ENCODE data around the gene ERI3.

The ERI3 gene

GRCh38 chr1:44227211-44227610 lies 127.8 kb downstream of the ERI3 start:
- H3K27ac ChIP-seq (ENCODE audit: low read depth, low read length): no peak overlapping the region
- H3K9me3 ChIP-seq (ENCODE audit: insufficient read depth, low read length): no peaks in the 10 kb centered on the region
- H4K20me1 ChIP-seq (ENCODE audit: low read depth, low read length): no peaks in the 10 kb centered on the region
- H3K9me2 ChIP-seq (replicated peaks; ENCODE audit: insufficient read depth, low read length): no peaks in the 10 kb centered on the region
- no peaks in the 10 kb centered on the region for H3K27me3 ChIP-seq (ENCODE audit: low read length)
- H3K4me3 ChIP-seq (ENCODE audit: insufficient read depth, low read length, poor library complexity, severe bottlenecking): no peak overlapping the region
- H3F3A ChIP-seq (ENCODE audit: insufficient read depth): no peaks in the 10 kb centered on the region
- no peaks in the 10 kb centered on the region for H3K36me3 ChIP-seq (ENCODE audit: low read length)
- H2AFZ ChIP-seq (ENCODE audit: low read depth, low read length, severe bottlenecking): no peak overlapping the region
- no peak for TF ChIP-seq CTCF (IDR thresholded peaks at IDR 0.05; ENCODE audit: insufficient read depth, low read length, poor library complexity, severe bottlenecking)
- TF ChIP-seq EZH2phosphoT487 (conservative IDR thresholded peaks at IDR 0.05; ENCODE audit: low read length): no peak
- no peaks in the 10 kb centered on the region for H3K79me2 ChIP-seq (ENCODE audit: insufficient read depth, low read length)
- no peak overlapping the region for H3K9ac ChIP-seq (ENCODE audit: low read length)
- no peak overlapping the region for H3K4me2 ChIP-seq (ENCODE audit: low read depth, low read length, poor library complexity, severe bottlenecking)

GRCh38 chr1:44225761-44226160 lies 129.3 kb downstream of the ERI3 start:
- Histone ChIP-seq H4K20me1 (ENCODE audit: low read depth, low read length) (no peaks in the 10 kb centered on the region), H3K4me2 (ENCODE audit: low read depth, low read length, poor library complexity, severe bottlenecking) (no peak overlapping the region), H3K27ac (ENCODE audit: low read depth, low read length) (no peak overlapping the region), H3K36me3 (ENCODE audit: low read length) (no peaks in the 10 kb centered on the region), H3K4me3 (ENCODE audit: insufficient read depth, low read length, poor library complexity, severe bottlenecking) (no peak overlapping the region), H3K9ac (ENCODE audit: low read length) (no peak overlapping the region), H2AFZ (ENCODE audit: low read depth, low read length, severe bottlenecking) (no peak overlapping the region), H3K79me2 (ENCODE audit: insufficient read depth, low read length) (no peaks in the 10 kb centered on the region), H3K9me2 (replicated peaks; ENCODE audit: insufficient read depth, low read length) (no peaks in the 10 kb centered on the region), H3K9me3 (ENCODE audit: insufficient read depth, low read length) (no peaks in the 10 kb centered on the region), H3K27me3 (ENCODE audit: low read length) (no peaks in the 10 kb centered on the region), H3F3A (ENCODE audit: insufficient read depth) (no peaks in the 10 kb centered on the region)
- TF ChIP-seq EZH2phosphoT487 (conservative IDR thresholded peaks at IDR 0.05; ENCODE audit: low read length) (no peak), CTCF (IDR thresholded peaks at IDR 0.05; ENCODE audit: insufficient read depth, low read length, poor library complexity, severe bottlenecking) (no peak)

- H4K20me1 ChIP-seq (ENCODE audit: low read depth, low read length): no peaks in the 10 kb centered on the region
- H3K36me3 ChIP-seq (ENCODE audit: low read length): no peaks in the 10 kb centered on the region
- H3K9me2 ChIP-seq (replicated peaks; ENCODE audit: insufficient read depth, low read length): no peaks in the 10 kb centered on the region
- H2AFZ ChIP-seq (ENCODE audit: low read depth, low read length, severe bottlenecking): no peak overlapping the region
- no peaks in the 10 kb centered on the region for H3K79me2 ChIP-seq (ENCODE audit: insufficient read depth, low read length)
- H3F3A ChIP-seq (ENCODE audit: insufficient read depth): no peaks in the 10 kb centered on the region
- H3K4me2 ChIP-seq (ENCODE audit: low read depth, low read length, poor library complexity, severe bottlenecking): no peak overlapping the region
- no peak overlapping the region for H3K9ac ChIP-seq (ENCODE audit: low read length)
- TF ChIP-seq EZH2phosphoT487 (conservative IDR thresholded peaks at IDR 0.05; ENCODE audit: low read length): no peak
- TF ChIP-seq CTCF (IDR thresholded peaks at IDR 0.05; ENCODE audit: insufficient read depth, low read length, poor library complexity, severe bottlenecking): no peak
- no peak overlapping the region for H3K27ac ChIP-seq (ENCODE audit: low read depth, low read length)
- no peaks in the 10 kb centered on the region for H3K9me3 ChIP-seq (ENCODE audit: insufficient read depth, low read length)
- no peaks in the 10 kb centered on the region for H3K27me3 ChIP-seq (ENCODE audit: low read length)
- no peak overlapping the region for H3K4me3 ChIP-seq (ENCODE audit: insufficient read depth, low read length, poor library complexity, severe bottlenecking)
These were observed 131.9 kb downstream of the ERI3 start for GRCh38 chr1:44223187-44223610.

Data from SU-DHL-6 (cell line).